Measurements from ENCODE around the gene C3. TPM values are rescaled to one million over a fixed set of nuclear protein-coding genes. Genes with fewer than 3 reads are reported as not detected.

The C3 gene
- total and polyA plus RNA-seq, 2 experiments from 2014 or later, result 556 to 563 TPM

DNA sequence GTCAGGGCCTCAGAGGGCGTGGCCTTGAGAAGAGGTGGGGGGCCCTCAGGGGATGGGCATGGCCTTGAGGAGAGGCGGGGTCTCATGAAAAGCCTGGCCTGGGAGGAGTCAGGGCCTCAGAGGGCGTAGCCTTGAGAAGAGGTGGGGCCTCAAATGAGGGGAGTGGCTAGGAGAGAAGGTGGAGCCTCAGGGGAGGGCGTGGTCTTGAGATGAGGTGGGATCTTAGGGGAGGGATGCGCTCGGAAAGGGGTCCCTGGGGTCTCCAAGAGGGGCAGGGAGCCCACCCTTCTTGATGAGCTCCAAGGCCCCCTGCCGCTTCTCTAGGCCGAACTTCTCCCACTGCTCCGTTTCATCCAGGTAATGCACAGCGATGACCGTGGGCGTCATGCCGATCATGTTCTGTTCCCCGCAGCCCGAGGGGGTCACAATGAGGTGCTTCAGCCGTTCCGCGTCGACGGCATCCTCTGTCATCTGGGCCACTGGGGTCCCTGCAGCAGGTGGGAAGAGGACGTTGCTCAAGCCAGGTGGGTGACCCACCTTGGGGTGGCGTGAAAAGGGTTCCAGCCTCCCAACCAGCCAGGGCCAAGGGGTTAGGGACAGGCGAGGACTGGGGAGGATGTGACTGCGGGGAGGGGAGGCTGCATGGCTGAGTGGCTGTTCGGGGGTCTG is 26.2 kb downstream of the C3 start:
- H3K27me3 ChIP-seq, result no peaks in the 10 kb centered on the region

GRCh38 chr19:6693681-6694080 is 26.8 kb downstream of the C3 start:
- H3K27ac ChIP-seq, result no peak overlapping the region
- no peaks in the 10 kb centered on the region for H3K9me3 ChIP-seq (ENCODE audit: low read depth)
- H4K20me1 ChIP-seq (ENCODE audit: insufficient read depth, poor library complexity, severe bottlenecking), result no peaks in the 10 kb centered on the region
- H3K9me2 ChIP-seq (replicated peaks; ENCODE audit: insufficient read depth), result no peaks in the 10 kb centered on the region
- H3K4me3 ChIP-seq, result no peak overlapping the region
- no peaks in the 10 kb centered on the region for H3K36me3 ChIP-seq (replicated peaks; ENCODE audit: insufficient read depth, low read depth)
- H2AFZ ChIP-seq, result no peak overlapping the region
- no peaks in the 10 kb centered on the region for H3K79me2 ChIP-seq
- no peak overlapping the region for H3K4me2 ChIP-seq
- 85% methylated on average over 6 of the region's 7 CpGs for WGBS (ENCODE audit: low lambda C conversion rate, missing lambda C conversion rate)
- TF ChIP-seq CTCF (IDR thresholded peaks at IDR 0.05; ENCODE audit: poor library complexity) (no peak), EZH2 (IDR thresholded peaks at IDR 0.05; ENCODE audit: borderline replicate concordance) (no peak), EZH2phosphoT487 (IDR thresholded peaks at IDR 0.05; ENCODE audit: low read depth, severe bottlenecking, unreplicated experiment) (no peak)
- no peak for DNase-seq (ENCODE audit: low spot score)
- H3K27me3 ChIP-seq, result no peaks in the 10 kb centered on the region
- no peaks in the 10 kb centered on the region for H3K4me1 ChIP-seq (ENCODE audit: insufficient read depth)

More for the DNA sequence above, 26.2 kb downstream of the C3 start:
- Histone ChIP-seq H3K36me3 (replicated peaks; ENCODE audit: insufficient read depth, low read depth) (no peaks in the 10 kb centered on the region), H3K27ac (no peak overlapping the region), H3K79me2 (no peaks in the 10 kb centered on the region), H3K4me1 (ENCODE audit: insufficient read depth) (no peaks in the 10 kb centered on the region), H3K4me3 (no peak overlapping the region), H3K9me2 (replicated peaks; ENCODE audit: insufficient read depth) (no peaks in the 10 kb centered on the region), H4K20me1 (ENCODE audit: insufficient read depth, poor library complexity, severe bottlenecking) (no peaks in the 10 kb centered on the region), H2AFZ (no peak overlapping the region), H3K4me2 (no peak overlapping the region), H3K9me3 (ENCODE audit: low read depth) (no peaks in the 10 kb centered on the region)
- DNase-seq (ENCODE audit: low spot score), result no peak
- WGBS (ENCODE audit: low lambda C conversion rate, missing lambda C conversion rate), result 97% methylated on average over 19 of the region's 25 CpGs
- TF ChIP-seq CTCF (IDR thresholded peaks at IDR 0.05; ENCODE audit: poor library complexity), result no peak
- no peak for TF ChIP-seq EZH2 (IDR thresholded peaks at IDR 0.05; ENCODE audit: borderline replicate concordance)
- TF ChIP-seq EZH2phosphoT487 (IDR thresholded peaks at IDR 0.05; ENCODE audit: low read depth, severe bottlenecking, unreplicated experiment), result no peak

DNA sequence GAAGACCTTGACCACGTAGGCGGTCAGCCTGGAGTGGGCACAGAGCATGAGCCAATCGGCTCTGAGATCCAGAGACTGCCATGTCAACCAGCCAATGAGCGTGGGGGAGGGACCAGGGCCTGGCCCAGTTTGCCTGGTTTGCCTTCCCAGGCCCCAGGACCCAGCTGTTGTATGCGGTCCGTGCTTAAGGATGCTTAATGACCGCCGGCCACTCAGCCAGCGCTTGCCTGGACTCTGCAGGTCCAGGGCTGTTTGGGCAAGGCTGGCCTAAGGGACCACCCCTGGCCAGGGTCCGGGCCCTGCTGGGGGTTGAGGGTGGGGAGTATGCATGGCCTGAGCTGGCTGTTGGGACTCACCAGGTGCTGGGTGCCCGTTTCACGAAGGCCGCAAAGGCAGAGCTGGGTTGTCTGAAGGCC is 27.4 kb downstream of the C3 start:
- no peaks in the 10 kb centered on the region for H4K20me1 ChIP-seq (ENCODE audit: insufficient read depth, poor library complexity, severe bottlenecking)
- 91% methylated on average over 13 of the region's 13 CpGs for WGBS (ENCODE audit: low lambda C conversion rate, missing lambda C conversion rate)
- TF ChIP-seq EZH2 (IDR thresholded peaks at IDR 0.05; ENCODE audit: borderline replicate concordance) (no peak), EZH2phosphoT487 (IDR thresholded peaks at IDR 0.05; ENCODE audit: low read depth, severe bottlenecking, unreplicated experiment) (no peak), CTCF (IDR thresholded peaks at IDR 0.05; ENCODE audit: poor library complexity) (no peak)

More for the DNA sequence above, 27.4 kb downstream of the C3 start:
- H3K9me3 ChIP-seq (ENCODE audit: low read depth), result no peaks in the 10 kb centered on the region
- H3K79me2 ChIP-seq, result no peaks in the 10 kb centered on the region
- H3K27me3 ChIP-seq, result no peaks in the 10 kb centered on the region
- no peaks in the 10 kb centered on the region for H3K9me2 ChIP-seq (replicated peaks; ENCODE audit: insufficient read depth)
- no peak overlapping the region for H3K4me2 ChIP-seq
- H3K4me3 ChIP-seq, result no peak overlapping the region
- no peak overlapping the region for H3K27ac ChIP-seq
- no peak for DNase-seq (ENCODE audit: low spot score)
- H3K4me1 ChIP-seq (ENCODE audit: insufficient read depth), result no peaks in the 10 kb centered on the region
- no peak overlapping the region for H2AFZ ChIP-seq
- no peaks in the 10 kb centered on the region for H3K36me3 ChIP-seq (replicated peaks; ENCODE audit: insufficient read depth, low read depth)

Measured in hepatocyte (in vitro differentiated cells).